ENCODE results near the gene AAK1. TPM values are rescaled to one million over a fixed set of nuclear protein-coding genes. Genes with fewer than 3 reads are reported as not detected.

Gene AAK1
- total RNA-seq, 2 donors from 2014 or later, result 55.2 to 77.9 TPM

DNA sequence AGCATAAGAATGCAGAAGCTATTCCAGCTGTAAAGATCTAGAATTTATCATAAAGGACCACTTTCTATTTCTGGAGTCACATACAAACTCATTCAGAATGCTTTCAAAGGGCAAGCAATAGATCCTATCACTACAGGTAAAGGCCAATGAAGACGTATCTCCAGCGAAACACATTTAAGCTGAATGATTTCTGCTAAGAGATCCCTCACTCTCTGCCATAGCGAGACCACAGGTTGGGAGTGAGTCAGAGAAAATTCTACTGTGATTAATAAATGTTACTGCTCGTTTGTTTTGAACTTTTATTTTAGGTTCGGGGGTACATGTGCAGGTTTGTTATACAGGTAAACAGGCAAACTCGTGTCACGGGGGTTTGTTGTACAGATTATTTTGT is 133.8 kb downstream of the AAK1 start:
- Histone ChIP-seq H3K36me3 (peaks cover 50% of the 10 kb centered on the region), H3K9me3 (no peaks in the 10 kb centered on the region), H3K27ac (no peak overlapping the region), H3K4me1 (ENCODE audit: control insufficient read depth in 1 of 2, low read depth in 2 of 2) (peaks cover 0 to 7% of the 10 kb centered on the region in 2 donors), H3K27me3 (replicated peaks; ENCODE audit: insufficient read depth) (no peaks in the 10 kb centered on the region), H3K4me3 (no peak overlapping the region)
- ATAC-seq (ENCODE audit: insufficient number of reproducible peaks, low FRiP score, low read depth) (no peak), DNase-seq (ENCODE audit: low spot score) (no peak)
- TF ChIP-seq, protein P1, sequence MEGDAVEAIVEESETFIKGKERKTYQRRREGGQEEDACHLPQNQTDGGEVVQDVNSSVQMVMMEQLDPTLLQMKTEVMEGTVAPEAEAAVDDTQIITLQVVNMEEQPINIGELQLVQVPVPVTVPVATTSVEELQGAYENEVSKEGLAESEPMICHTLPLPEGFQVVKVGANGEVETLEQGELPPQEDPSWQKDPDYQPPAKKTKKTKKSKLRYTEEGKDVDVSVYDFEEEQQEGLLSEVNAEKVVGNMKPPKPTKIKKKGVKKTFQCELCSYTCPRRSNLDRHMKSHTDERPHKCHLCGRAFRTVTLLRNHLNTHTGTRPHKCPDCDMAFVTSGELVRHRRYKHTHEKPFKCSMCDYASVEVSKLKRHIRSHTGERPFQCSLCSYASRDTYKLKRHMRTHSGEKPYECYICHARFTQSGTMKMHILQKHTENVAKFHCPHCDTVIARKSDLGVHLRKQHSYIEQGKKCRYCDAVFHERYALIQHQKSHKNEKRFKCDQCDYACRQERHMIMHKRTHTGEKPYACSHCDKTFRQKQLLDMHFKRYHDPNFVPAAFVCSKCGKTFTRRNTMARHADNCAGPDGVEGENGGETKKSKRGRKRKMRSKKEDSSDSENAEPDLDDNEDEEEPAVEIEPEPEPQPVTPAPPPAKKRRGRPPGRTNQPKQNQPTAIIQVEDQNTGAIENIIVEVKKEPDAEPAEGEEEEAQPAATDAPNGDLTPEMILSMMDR (IDR thresholded peaks at IDR 0.05), result no peak

DNA sequence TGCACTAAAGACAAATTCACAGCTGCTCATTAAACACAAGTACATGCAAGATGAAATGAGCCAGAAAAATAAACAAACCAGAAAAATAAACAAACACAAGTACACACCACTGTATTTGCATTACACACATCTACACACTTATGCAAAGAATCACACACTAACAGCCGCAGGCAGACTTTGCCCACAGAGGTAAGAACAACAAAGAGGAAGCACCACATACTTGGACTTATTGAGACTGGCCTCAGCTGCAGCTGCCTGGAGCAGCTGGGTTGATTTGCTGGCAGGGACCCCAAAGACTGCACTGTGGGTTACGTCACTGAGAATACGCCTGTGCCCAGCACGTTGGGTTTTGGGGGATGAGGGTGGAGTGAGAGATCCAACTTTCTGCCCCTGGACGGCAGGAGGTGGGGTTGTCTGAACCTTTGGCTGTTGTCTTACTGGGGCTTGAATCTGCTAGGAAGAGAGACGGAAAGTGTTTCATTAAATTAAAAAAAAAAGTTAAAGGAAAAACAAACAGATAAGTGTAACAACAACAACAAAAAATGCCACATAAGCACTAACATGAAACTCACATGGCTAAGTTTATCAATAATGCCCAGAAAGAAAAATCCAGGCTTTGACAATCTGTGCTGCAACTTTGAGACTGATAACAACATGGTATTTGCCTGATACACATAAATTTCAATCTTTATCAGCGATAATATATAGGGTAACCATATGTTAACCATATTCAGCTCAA is 134.4 kb downstream of the AAK1 start:
- Histone ChIP-seq H3K4me1 (ENCODE audit: control insufficient read depth in 1 of 2, low read depth in 2 of 2) (peaks cover 0 to 1% of the 10 kb centered on the region in 2 donors), H3K9me3 (no peaks in the 10 kb centered on the region), H3K36me3 (peaks cover 50% of the 10 kb centered on the region), H3K27me3 (replicated peaks; ENCODE audit: insufficient read depth) (no peaks in the 10 kb centered on the region), H3K27ac (no peak overlapping the region), H3K4me3 (no peak overlapping the region)
- TF ChIP-seq, protein P1 (IDR thresholded peaks at IDR 0.05), result no peak
- ATAC-seq (ENCODE audit: insufficient number of reproducible peaks, low FRiP score, low read depth) (no peak), DNase-seq (ENCODE audit: low spot score) (no peak)

DNA sequence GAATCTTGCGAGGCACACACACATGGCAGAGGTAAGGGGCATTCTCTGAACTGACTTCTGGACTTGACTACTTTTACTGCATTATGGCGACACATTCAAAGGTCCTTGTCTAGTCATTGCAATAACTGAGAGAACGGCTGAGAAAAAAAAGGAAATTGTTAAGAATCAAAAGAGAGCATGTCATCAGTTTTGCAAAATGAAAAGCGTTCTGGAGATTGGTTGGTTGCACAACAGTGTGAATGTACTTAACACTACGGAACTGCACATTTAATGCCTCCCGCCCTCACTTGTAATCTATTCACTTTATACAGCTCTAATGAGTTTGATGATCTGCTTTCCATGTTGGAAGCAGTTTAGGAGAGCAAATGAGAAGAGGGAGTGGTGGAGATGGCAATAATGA is 137.8 kb downstream of the AAK1 start:
- H3K27me3 ChIP-seq (replicated peaks; ENCODE audit: insufficient read depth), result no peaks in the 10 kb centered on the region
- TF ChIP-seq, protein P1 (IDR thresholded peaks at IDR 0.05), result no peak
- no peak for DNase-seq (ENCODE audit: low spot score)
- H3K4me1 ChIP-seq (ENCODE audit: control insufficient read depth in 1 of 2, low read depth in 2 of 2), result no peaks in the 10 kb centered on the region
- peaks cover 32% of the 10 kb centered on the region for H3K36me3 ChIP-seq
- ATAC-seq (ENCODE audit: insufficient number of reproducible peaks, low FRiP score, low read depth), result no peak
- H3K4me3 ChIP-seq, result no peak overlapping the region
- H3K27ac ChIP-seq, result no peak overlapping the region
- no peaks in the 10 kb centered on the region for H3K9me3 ChIP-seq

DNA sequence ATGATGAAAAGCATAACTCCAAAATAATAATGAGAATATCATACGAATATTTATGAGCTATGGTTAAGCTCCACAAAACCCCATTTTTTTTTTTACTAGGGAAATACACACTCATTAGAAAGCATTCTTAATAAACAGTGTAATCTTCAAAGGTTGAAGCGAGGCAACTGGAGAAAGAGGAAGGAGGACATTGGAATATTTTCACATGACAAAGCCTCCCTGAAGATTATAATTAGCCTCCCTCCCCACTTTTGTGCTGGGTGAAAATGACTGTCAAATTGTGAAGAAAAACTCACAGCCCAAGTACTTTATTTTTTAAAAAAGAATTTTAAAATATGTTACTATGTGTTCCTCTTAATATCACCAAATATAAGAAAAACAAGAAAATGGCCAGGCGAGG is 142.2 kb downstream of the AAK1 start:
- TF ChIP-seq, protein P1 (IDR thresholded peaks at IDR 0.05), result no peak
- Histone ChIP-seq H3K4me3 (no peak overlapping the region), H3K27me3 (replicated peaks; ENCODE audit: insufficient read depth) (no peaks in the 10 kb centered on the region), H3K27ac (no peak overlapping the region), H3K4me1 (ENCODE audit: control insufficient read depth in 1 of 2, low read depth in 2 of 2) (no peaks in the 10 kb centered on the region), H3K36me3 (peaks cover 6% of the 10 kb centered on the region), H3K9me3 (no peaks in the 10 kb centered on the region)
- ATAC-seq (ENCODE audit: insufficient number of reproducible peaks, low FRiP score, low read depth), result no peak
- no peak for DNase-seq (ENCODE audit: low spot score)

DNA sequence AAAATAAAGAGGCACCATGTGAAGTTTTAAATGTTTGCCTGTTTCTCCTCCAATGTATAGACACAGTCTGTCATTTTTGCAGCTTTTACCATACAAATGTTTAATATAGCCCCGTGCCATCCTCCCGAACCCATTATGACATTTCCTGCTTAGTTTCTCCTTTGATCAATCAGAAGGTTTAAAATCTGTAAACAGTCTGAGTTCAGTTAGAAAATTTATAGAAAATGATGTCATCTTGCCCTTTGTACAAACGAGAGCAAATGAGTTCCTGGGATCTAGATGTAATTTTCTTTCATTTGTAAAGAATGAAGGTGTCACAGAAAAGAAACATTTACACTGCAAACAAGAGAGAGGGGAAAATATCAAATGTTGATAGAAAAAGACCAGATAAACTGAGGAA is 143.6 kb downstream of the AAK1 start:
- TF ChIP-seq, protein P1 (IDR thresholded peaks at IDR 0.05), result no peak
- Histone ChIP-seq H3K9me3 (no peaks in the 10 kb centered on the region), H3K4me3 (no peak overlapping the region), H3K4me1 (ENCODE audit: control insufficient read depth in 1 of 2, low read depth in 2 of 2) (no peaks in the 10 kb centered on the region), H3K36me3 (peaks cover 9% of the 10 kb centered on the region), H3K27me3 (replicated peaks; ENCODE audit: insufficient read depth) (no peaks in the 10 kb centered on the region), H3K27ac (no peak overlapping the region)
- ATAC-seq (ENCODE audit: insufficient number of reproducible peaks, low FRiP score, low read depth) (no peak), DNase-seq (ENCODE audit: low spot score) (no peak)

Measured in thoracic aorta (tissue), 2 donors.